ENCODE data around the gene SPIRE2. TPM values are rescaled to one million over a fixed set of nuclear protein-coding genes. Genes with fewer than 3 reads are reported as not detected.
"Not testable (repeated sequence)": the region's sequence is repeated elsewhere in the genome, so short reads cannot be mapped to it uniquely, and the experiment has no call there.

SPIRE2 gene
- total and polyA plus RNA-seq, 2 experiments from 2014 or later = 18.4 to 21.7 TPM

DNA sequence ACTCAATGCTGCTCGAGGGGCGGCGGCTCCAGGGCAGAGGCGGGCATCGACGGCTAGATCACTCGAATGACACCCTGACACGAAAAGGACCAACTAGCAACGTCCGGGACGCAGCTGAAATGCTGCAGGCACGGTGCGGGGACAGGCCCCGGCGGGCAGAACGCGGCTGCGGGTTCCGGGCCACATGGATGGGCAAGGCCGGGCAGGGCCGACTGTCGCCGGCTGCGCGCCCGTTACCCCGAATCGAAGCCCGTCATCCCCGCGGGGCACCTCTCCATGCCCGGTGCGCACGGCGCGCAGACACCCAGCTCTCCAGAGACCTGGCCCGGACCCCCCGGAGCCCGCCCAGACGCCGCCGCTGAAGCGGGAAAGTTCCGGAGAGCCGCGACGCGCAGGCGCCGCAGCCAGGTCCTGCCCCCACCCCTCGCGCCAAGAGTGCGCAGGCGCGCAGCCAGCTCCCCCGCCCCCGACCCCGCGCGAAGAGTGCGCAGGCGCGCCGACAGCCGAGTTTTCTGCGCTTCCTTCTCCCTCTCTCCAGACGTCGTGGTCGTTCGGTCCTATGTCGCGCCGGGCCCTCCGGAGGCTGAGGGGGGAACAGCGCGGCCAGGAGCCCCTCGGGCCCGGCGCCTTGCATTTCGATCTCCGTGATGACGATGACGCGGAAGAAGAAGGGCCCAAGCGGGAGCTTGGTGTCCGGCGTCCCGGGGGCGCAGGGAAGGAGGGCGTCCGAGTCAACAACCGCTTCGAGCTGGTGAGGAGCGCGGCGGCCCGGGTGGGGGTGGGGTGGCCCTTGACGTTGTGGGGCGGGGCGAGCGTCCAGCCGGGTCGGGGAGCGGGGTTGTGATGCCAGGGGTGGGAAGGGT is 45.1 kb downstream of the SPIRE2 start, which contains the start of gene TCF25:
TCF25 (plus strand) TSS at position 484 of the 863 bp plus-strand sequence; CDS start at position 560, 76 bp downstream.
- Histone ChIP-seq H3K36me3 (replicated peaks; ENCODE audit: insufficient read depth, low read depth) (no peaks in the 10 kb centered on the region), H3K4me3 (peak within 1 kb of the TSS; percentile 93), H3K4me2 (peak within 1 kb of the TSS; percentile 96), H3K27ac (peak within 1 kb of the TSS; percentile 100), H3K4me1 (ENCODE audit: insufficient read depth) (peaks cover 19% of the 10 kb centered on the region), H3K9me3 (ENCODE audit: low read depth) (no peaks in the 10 kb centered on the region), H3K79me2 (peaks cover 44% of the 10 kb centered on the region), H3K9me2 (replicated peaks; ENCODE audit: insufficient read depth) (no peaks in the 10 kb centered on the region), H4K20me1 (ENCODE audit: insufficient read depth, poor library complexity, severe bottlenecking) (peaks cover 35% of the 10 kb centered on the region), H2AFZ (peak within 1 kb of the TSS; percentile 91), H3K27me3 (no peaks in the 10 kb centered on the region)
- 3% methylated on average over 76 of the region's 104 CpGs for WGBS (ENCODE audit: low lambda C conversion rate, missing lambda C conversion rate)
- DNase-seq (ENCODE audit: low spot score) = peak; percentile 96
- no peak for TF ChIP-seq EZH2 (IDR thresholded peaks at IDR 0.05; ENCODE audit: borderline replicate concordance)
- TF ChIP-seq, protein P1, sequence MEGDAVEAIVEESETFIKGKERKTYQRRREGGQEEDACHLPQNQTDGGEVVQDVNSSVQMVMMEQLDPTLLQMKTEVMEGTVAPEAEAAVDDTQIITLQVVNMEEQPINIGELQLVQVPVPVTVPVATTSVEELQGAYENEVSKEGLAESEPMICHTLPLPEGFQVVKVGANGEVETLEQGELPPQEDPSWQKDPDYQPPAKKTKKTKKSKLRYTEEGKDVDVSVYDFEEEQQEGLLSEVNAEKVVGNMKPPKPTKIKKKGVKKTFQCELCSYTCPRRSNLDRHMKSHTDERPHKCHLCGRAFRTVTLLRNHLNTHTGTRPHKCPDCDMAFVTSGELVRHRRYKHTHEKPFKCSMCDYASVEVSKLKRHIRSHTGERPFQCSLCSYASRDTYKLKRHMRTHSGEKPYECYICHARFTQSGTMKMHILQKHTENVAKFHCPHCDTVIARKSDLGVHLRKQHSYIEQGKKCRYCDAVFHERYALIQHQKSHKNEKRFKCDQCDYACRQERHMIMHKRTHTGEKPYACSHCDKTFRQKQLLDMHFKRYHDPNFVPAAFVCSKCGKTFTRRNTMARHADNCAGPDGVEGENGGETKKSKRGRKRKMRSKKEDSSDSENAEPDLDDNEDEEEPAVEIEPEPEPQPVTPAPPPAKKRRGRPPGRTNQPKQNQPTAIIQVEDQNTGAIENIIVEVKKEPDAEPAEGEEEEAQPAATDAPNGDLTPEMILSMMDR (IDR thresholded peaks at IDR 0.05; ENCODE audit: poor library complexity) = peak; percentile 10

GRCh38 chr16:89873972-89874689 is 45.9 kb downstream of the SPIRE2 start:
- Histone ChIP-seq H3K4me1 (ENCODE audit: insufficient read depth) (peaks cover 19% of the 10 kb centered on the region), H2AFZ (peak overlapping the region; percentile 85), H3K4me3 (peak overlapping the region; percentile 93), H3K9me3 (ENCODE audit: low read depth) (no peaks in the 10 kb centered on the region), H3K36me3 (replicated peaks; ENCODE audit: insufficient read depth, low read depth) (no peaks in the 10 kb centered on the region), H4K20me1 (ENCODE audit: insufficient read depth, poor library complexity, severe bottlenecking) (peaks cover 41% of the 10 kb centered on the region), H3K27me3 (no peaks in the 10 kb centered on the region), H3K27ac (peak overlapping the region; percentile 100), H3K4me2 (peak overlapping the region; percentile 96), H3K9me2 (replicated peaks; ENCODE audit: insufficient read depth) (no peaks in the 10 kb centered on the region), H3K79me2 (peaks cover 52% of the 10 kb centered on the region)
- 20% methylated on average over 15 of the region's 61 CpGs for WGBS (ENCODE audit: low lambda C conversion rate, missing lambda C conversion rate)
- DNase-seq (ENCODE audit: low spot score) = peak; percentile 98
- TF ChIP-seq, protein P1 (IDR thresholded peaks at IDR 0.05; ENCODE audit: poor library complexity) = no peak
- TF ChIP-seq EZH2phosphoT487 (IDR thresholded peaks at IDR 0.05; ENCODE audit: low read depth, severe bottlenecking, unreplicated experiment) (no peak), EZH2 (IDR thresholded peaks at IDR 0.05; ENCODE audit: borderline replicate concordance) (no peak)

DNA sequence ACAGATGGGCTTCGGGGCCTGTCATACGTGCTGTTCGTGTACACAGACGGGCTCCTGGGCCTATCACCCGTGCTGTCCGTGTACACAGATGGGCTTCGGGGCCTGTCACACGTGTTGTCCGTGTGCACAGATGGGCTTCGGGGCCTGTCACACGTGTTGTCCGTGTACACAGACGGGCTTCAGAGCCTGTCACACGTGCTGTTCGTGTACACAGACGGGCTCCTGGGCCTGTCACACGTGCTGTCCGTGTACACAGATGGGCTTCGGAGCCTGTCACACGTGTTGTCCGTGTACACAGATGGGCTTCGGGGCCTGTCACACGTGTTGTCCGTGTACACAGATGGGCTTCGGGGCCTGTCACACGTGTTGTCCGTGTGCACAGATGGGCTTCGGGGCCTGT is 50.8 kb downstream of the SPIRE2 start:
- H4K20me1 ChIP-seq (ENCODE audit: insufficient read depth, poor library complexity, severe bottlenecking) = peaks cover 87% of the 10 kb centered on the region
- not testable (repeated sequence) for H3K36me3 ChIP-seq (replicated peaks; ENCODE audit: insufficient read depth, low read depth)

More for the DNA sequence above, 50.8 kb downstream of the SPIRE2 start:
- H3K9me2 ChIP-seq (replicated peaks; ENCODE audit: insufficient read depth); H3K4me1 ChIP-seq (ENCODE audit: insufficient read depth); H3K4me3 ChIP-seq; H3K9me3 ChIP-seq (ENCODE audit: low read depth); H3K27ac ChIP-seq; H2AFZ ChIP-seq; H3K4me2 ChIP-seq; H3K27me3 ChIP-seq; DNase-seq (ENCODE audit: low spot score): not testable (repeated sequence)
- peaks cover 90% of the 10 kb centered on the region for H3K79me2 ChIP-seq
- over 99% methylated on average over 16 of the region's 28 CpGs for WGBS (ENCODE audit: low lambda C conversion rate, missing lambda C conversion rate)

Data from hepatocyte (in vitro differentiated cells).